Stimulated activated CD8-positive, alpha-beta memory T cell treated with anti-CD3 and anti-CD28 coated beads, Interleukin-7, amount 100 ng/mL, for 4 hours (primary cell): ENCODE measurements around the gene GSAP.
"Not testable (repeated sequence)": the region's sequence is repeated elsewhere in the genome, so short reads cannot be mapped to it uniquely, and the experiment has no call there.

Source experiments
- DNase-seq, 2 donors: peaks; one replicate each; pipeline ENCODE4 v3.0.0-alpha.2; 2020; ENCODE audit warnings: low read depth in 2 of 2

The GSAP gene

DNA sequence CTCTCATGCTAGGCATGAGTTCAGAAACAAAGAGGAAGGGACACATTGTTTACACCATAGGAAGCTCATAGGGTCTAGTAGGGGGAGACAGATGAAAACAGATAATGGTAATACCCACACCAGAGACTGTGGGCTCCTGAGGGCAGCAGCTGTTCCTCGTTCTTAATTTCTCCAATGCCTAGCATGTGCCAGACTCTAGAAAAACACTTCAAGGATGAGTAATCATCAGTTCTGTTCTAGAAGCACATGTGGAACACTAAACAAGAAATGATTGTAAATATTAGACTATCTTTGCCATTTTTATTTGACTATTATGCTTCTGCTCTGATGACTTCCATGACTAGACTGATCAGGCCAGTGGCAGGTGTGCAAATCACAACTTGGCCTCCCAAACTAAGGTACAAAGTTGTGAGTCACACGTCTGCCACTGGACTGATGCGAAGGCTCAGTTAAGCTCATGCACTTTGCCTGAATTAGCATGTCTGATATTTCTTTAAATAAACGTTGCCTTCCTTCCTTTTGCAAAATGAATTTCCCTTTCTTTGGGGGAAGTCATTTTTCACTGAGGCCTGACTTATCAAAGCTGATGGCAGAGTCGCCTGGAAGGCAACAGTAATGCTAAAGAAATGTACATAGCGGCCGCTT is 127.4 kb downstream of the GSAP start:
- no peak for DNase-seq

DNA sequence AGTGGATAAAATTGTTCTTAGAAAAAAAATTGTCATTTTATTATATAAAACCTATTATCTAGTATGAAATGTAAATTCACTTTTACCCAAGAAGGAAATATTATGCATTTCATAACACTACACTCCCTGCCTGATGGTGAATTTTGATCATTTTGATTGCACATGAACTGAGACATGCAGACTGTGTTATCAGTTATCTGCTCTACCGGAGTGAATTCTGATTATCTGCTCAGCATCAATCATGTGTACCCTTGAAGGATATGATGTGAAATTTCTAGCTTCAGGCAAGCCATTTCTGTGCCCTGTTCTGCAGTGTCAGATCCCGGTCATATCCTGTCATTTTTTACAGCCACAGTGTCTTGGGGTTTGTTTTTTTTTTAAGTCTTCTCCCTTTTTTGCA is 131.5 kb downstream of the GSAP start:
- DNase-seq, result no peak

DNA sequence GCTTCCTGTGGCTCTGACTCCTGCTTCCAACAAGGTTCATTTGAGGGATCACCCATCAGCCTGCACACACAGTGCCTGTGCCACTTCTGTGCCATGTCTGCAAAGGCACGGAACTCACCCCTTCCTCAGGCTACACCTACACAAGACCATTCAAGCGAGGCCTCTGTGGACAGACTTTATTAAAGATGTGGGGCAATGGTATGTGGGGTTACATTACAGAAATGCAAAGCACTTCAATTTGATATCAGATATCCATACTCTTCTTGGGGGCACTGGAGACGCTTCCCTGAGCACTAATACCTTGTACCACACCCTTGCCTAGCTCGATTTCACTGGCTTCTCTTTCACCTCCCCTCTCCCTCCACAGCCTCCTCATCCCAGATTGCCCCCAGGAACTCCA is 132.1 kb downstream of the GSAP start:
- no peak for DNase-seq

DNA sequence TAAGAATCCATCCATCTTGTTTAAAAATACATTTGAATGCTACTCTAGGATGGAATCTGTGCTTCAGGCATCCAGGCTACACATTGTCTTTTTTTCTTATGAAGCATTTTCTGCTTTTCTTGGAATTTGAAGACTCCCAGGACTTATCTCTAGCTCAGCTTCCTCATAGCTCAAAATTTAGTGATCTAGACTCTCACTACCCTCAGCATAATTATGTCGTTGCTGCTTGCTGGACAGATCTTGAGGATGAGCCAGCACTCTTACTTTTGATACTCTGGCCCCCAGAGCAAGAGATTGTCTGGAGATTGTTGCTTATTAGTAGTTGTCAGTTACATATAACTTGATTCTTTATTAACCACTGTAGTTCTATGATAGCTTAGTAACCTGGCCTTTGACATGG is 133.3 kb downstream of the GSAP start:
- no peak for DNase-seq

DNA sequence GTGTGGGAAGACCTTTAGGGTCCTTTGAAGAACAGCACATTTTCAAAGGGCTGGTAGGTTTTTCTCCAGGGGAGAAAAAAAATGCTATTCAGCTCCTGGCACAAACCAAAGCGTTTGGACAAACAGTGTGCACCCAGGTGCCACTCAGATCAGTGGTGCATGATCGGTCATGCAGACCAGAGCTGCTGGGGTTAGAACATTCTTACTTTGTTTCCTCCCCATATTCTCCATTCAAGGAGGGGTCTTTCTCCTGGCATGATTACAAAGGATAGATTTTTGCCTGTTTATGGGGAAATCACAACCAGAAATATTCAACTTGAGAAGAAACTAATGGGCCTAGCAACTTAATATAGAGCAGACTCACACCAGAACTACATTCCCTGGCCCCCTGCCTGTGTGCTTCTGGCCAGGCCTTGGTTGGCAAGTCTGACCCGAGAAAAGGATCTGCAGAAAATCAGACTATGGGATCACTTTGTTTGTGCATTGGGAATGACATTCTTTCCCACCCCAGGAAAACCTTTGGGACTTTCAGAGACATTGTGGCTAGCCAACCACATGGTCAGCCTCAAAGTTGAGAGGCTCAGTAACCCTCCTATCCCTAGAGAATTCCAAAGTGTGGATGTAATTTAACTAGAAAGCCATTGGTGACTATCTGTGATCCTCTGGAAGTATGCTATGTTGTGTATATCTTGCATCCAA is 134.2 kb downstream of the GSAP start:
- DNase-seq, result no peak

DNA sequence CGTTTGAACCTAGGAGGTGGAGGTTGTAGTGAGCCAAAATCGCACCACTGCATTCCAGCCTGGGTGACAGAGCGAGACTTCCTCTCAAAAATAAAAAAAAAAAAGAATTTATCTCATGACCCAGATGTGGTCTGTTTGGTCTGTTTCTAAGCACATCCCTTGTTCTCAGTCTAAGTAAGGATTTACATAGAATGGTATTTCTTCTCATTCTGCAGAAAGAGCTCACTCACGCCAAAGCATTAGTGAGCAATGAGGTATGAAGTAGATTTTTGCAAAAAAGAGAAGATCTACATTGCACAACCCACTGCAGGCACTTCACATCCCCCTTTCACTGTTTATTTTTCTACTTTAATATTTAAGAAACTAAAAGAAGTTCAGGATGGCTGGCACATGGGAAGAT is 140.0 kb downstream of the GSAP start:
- no peak for DNase-seq

DNA sequence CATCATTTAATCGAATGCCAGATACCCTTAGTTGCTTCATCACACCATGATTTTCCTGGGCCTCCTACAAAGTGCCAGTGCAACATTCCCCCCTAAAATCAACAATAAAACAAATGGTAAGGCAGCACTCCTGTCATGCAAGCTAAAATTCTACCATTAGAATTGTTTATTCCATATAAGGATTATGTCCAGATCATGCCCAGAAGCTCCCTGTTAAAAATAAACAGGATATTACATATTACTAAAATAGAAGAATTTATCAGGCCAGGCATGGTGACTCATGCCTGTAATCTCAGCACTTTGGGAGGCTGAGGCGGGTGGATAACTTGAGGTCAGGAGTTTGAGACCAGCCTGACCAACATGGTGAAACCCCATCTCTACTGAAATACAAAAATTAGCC is 140.5 kb downstream of the GSAP start:
- DNase-seq, result not testable (repeated sequence)

DNA sequence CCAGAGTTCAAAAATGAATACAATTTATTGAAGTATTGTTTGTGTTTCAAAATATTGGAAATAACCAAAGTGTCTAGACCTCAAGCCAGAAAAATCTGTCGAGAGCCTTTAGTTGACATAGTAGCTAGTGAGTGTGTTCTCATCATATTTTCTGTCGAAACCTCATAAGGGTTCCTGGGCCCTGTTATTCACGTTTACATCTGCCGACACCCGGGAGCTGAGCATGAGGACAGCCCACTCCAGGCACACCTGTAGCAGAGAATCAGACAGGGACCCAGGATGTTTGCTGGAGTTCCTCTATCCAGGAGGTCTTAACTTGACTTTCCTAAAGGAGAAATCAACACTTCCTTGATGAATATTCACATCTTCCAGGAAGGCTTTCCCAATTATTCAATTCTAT is 144.4 kb downstream of the GSAP start:
- DNase-seq, result no peak

DNA sequence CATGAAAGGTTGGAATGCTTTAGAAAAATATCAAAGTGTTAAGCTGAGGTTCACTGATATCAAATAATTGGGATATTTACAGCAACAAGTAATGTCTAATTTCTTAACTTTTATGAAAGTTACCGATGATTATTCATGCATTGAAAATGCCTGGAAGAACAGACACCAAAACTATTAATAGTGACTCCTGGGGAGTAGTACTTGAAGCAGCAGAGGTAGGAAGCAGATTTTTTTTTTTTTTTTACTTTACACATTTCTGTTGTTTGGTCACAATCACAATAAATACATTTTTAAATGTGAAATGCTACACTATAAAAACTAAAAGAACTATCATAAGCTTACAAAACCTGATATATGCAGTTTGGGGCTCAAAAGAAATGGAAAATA is 146.1 kb downstream of the GSAP start:
- DNase-seq, result no peak

DNA sequence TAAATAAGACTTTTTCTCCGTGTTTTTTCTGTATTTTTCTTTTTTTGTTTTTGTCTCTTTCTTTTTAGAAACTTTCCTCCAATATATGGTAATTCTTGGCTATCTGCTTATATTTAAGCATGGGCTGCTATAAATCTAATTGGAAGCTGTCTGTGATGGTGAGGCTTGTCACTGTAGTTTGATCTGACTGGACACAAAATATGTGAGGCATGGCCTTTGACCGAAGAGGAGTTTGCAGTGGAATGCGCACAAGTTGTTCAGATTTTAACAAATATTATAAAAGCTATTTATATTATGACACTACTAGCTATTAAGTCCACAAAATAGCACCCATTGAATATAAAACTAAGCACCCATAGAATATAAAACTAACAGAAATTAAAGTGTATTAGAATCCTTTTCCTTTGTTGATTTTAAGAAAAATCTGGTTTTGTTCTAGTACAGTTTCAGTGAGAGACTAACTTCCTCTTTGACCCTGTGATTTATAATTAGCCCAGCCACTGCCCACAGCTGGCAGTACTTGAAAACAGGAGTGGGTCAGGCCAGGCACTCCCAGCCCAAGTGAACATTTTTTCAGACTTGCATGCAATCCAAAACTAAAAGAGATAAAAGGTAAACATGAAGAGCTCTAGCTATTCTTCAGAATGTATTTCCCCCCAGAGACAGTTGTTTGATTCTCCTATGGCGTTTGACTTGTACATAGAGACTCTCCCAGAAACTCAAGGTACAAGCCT is 146.6 kb downstream of the GSAP start:
- DNase-seq, result no peak

DNA sequence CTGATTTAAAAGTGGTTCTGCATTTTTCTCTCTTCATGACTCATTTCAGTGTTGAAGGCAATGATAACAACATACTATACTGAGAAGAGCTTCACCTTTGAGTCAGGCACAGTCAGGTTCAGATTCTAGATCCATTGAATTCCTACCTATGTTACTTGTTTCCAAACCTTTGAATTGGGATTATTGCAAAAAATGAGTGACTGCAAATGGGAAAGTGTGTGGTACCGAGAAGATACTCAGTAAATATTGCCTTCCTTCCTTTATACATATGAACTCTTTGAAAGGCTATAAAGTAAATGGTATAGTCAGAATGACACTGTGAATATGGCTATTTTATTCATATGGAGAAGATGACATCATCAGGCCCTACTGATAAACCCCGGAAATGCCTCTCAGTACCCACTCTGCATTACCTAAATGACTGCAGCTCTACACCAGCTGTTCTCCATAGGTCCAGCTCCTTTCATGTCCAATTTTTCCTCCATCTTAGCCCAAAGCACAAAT is 149.8 kb downstream of the GSAP start:
- no peak for DNase-seq

DNA sequence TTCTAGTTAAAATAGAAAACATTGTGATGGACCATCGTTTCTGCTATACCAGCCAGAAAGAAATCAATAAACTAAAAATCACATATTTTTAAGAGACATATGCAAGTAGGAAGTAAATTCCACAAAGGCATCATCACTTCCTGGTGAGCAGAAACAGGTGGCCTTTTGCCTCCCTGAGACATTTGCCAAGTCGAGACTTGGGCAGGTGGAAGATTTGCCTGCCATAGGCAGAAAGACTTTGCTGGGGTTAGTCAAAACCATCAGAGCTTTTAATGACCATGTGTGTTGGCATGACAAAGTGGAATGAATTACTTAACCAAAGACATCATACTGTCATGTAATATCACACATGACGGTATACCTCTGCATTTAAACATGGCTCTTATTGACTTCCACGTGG is 150.5 kb downstream of the GSAP start:
- no peak for DNase-seq

DNA sequence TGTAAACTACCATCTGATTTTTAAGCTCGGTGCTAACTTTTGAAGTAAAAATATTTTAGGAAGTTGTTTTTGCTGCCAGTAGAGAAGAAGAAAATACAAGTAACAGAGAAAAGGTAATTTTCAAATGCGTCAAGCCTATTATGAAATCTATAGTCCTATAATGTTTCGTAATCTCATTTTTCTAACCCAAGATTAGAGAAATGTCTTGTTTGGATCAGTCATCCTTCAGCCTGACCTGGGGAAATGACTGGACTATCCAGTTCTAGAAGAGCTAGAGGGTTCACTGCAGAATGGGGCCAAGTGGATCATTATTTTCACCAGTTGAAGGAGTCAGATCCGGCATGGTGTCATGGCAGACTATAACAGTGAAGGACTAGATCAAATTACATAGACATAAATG is 153.8 kb downstream of the GSAP start:
- DNase-seq, result no peak
